ENCODE results near the gene SLC27A1. TPM values are rescaled to one million over a fixed set of nuclear protein-coding genes. Genes with fewer than 3 reads are reported as not detected.
"Not testable (repeated sequence)": the region's sequence is repeated elsewhere in the genome, so short reads cannot be mapped to it uniquely, and the experiment has no call there.

SLC27A1 gene
- polyA plus RNA-seq, 12 donors = 9.5 to 25.9 (median 16.4) TPM; not detected in 1

- DNase-seq = no peak
Measured at GRCh38 chr19:17455308-17456123, 14.8 kb upstream of the SLC27A1 start.

GRCh38 chr19:17456127-17456526 lies 14.2 kb upstream of the SLC27A1 start:
- DNase-seq = no peak

- DNase-seq = no peak
Measured at GRCh38 chr19:17457616-17458015, 12.7 kb upstream of the SLC27A1 start.

DNA sequence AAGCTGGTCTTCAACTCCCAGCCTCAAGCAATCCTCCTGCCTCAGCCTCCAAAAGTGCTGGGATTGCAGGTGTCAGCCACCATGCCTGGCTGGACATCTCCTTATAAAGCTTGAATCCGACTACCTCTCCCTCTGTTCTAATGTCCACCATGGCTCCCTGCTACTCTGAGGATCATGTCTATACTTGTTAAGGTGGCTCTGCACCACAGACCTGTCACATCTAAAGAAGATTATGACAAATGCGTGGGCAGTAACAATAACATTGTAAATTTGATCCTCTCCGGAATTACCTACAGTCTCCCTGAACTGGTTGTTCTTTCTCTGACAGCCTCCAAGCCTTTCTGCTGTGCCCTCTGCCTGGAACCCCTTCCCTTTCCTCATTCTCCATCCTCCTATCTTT lies 11.4 kb upstream of the SLC27A1 start:
- no peak for DNase-seq

DNA sequence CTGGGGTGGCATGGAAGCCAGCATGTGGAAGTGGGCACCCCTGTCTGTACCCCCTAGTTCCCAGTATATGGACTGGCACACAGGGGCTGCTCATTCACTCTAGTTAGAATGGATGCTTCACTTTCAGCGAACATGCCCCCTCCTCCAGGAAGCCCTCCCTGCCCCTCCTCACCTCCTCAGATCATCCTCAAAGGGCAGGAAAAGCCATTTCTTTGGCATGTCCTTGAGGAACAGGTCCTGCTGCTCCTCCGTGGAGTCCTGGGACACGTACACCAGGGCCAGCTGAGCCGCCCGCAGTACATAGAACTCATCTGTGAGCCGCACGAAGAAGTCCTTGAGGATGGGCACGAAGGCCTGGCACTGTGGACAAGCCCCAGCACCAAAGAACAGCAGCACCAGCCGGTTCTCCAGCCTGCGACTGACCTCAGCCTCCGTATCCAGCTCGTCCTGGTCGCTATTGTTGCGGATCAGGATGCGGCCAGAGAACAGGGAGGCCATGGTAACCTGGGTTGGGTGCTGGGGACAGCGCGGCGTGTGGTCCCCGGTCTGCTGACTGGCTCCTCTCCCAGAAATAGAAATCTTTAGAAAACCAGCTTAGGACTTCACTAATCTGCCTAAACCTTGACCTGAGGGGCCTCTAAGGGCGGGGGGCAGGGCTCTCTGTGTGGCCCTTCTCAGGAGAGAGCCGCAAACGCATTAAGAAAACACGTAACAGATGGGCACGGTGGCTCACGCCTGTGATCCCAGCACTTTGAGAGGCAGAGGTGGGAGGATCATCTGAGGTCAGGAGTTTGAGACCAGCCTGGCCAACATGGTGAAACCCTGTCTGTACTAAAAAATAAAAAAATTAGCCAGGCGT lies 9.7 kb upstream of the SLC27A1 start, which contains the start of gene NXNL1:
Gene NXNL1, minus strand, starts transcription at position 555 of the 859 bp plus-strand sequence. Its CDS starts 57 bp downstream, at position 498.
- DNase-seq = no peak

- DNase-seq = no peak
Measured at GRCh38 chr19:17466487-17466850, 3.9 kb upstream of the SLC27A1 start.

GRCh38 chr19:17467471-17468301 lies 2.6 kb upstream of the SLC27A1 start:
- no peak for DNase-seq

DNA sequence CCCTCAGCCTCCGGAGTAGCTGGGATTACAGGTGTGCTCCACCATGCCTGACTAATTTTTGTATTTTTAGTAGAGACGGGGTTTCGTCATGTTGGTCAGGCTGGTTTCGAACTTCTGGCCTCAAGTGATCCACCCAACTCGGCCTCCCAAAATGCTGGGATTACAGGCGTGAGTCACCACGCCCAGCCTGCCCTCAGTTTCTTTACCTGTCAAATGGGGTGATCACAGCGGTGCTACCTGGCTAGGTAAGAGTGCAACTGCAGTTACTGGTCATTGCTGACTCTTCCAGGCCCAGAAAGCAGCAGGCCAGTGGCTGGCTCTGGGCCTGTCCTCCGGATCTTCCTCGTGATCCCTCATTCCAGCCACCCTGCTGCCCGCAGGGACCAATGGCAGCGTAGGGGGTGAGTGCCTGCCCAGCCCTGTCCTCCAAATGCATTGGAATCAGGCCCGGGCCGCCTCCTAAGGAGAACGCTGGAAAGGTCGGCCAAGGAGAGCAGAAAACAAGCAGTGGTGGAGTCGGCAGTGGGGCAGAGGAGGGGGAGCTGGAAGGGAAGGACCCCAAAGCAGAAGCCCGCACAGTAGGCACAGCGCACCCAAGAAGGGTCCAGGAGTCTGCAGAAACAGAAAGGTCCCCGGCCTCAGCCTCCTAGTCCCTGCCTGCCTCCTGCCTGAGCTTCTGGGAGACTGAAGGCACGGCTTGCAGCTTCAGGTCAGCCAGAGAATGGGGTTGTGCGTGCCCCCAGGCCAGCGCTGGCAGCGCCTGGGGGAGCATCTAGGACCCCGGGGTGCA lies 1.8 kb upstream of the SLC27A1 start:
- DNase-seq = no peak

GRCh38 chr19:17469092-17469480 lies 1.2 kb upstream of the SLC27A1 start:
- DNase-seq = no peak

GRCh38 chr19:17469481-17470067 lies 750 bp upstream of the SLC27A1 start:
- DNase-seq = no peak

DNA sequence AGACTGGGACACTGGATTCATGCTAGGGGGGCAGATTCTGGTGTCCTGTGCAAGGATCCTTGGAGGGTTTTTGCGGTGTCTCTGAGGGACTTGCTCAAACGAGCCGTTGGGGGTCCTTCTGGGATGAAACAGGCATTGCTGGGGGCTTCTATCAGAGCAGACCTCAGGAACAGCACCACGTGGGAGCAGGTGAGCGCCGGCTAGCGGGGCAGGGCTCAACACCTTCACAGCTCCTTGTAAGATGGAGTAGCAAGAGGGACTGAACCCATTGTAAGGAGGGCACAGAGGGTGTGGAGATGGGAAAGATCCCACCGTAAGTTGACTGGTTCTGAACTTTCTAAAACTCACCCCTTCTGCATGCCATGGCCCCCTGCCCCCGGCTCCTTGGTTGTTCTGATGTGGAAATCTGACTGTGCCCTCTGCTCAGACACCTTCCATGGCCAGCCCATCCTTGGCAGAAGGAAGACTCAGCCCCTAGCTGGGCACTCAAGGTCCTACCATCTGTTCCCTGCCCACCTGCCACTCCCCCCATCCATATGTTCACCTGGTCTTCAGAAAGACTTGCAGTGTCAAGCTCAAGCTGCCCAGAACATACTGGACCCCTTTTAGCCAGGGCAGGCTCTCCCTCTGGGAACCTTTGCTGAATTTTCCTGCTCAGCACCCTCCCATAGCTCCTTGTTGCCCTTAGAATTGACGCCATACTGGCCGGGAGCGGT lies 1.2 kb downstream of the SLC27A1 start:
- DNase-seq = no peak

DNA sequence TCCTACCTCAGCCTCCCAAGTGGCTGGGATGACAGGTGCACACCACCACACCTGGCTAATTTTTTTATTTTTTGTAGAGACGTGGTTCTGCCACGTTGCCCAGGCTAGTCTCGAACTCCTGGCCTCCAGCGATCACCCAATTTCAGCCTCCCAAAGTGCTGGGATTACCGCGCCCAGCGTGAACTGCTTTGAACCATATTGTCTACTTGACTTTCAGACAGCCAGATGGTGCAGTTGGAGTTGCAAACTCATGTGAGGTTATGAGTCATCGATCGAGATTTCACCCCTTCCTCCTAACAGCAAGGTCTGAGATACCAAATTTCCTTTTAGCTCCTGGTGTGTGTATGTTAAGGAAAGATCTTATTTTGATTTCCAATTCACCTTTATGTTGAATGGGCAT lies 2.7 kb downstream of the SLC27A1 start:
- no peak for DNase-seq

DNA sequence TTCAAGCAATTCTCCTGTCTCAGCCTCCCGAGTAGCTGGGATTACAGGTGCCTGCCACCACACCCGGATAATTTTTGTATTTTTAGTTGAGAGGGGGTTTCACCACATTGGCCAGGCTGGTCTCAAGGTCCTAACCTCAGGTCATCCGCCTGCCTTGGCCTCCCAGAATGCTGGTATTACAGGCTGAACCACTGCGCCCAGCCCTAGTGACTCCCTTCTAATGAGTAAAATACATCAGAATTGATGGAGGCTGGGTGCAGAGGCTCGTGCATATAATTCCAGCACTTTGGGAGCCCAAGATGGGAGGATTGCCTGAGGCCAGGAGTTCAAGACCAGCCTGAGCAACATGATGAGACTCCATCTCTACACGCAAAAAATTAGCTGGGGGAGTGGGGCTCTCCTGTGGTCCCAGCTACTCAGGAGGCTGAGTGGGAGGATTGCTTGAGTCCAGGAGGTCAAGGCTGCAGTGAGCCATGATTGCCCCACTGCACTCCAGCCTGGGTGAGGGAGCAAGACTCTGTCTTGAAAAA lies 4.8 kb downstream of the SLC27A1 start:
- DNase-seq = not testable (repeated sequence)

GRCh38 chr19:17475541-17476115 lies 5.3 kb downstream of the SLC27A1 start:
- no peak for DNase-seq

DNA sequence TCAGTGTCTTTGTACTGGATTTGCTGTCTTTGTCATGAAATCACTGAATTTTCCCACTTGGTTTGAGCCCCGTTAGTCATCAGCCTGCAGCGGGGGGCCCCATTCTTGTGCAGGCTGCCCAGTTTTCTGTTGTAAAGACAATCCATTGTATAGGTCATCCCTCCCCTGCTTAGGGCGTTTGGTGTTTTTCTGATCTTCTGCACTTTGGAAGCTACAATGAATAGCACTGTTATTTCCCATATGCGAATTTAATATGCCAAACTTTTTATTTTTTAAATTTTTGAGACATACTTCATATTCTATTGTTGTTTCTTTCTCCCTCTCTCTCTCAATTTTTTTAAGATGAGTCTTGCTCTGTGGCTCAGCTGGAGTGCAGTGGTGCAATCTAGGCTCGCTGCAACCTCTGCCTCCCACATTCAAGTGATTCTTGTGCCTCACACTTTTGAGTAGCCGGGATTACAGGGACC lies 9.0 kb downstream of the SLC27A1 start:
- DNase-seq = no peak

GRCh38 chr19:17481986-17482385 lies 11.7 kb downstream of the SLC27A1 start:
- DNase-seq = no peak

GRCh38 chr19:17482877-17483604 lies 12.7 kb downstream of the SLC27A1 start:
- DNase-seq = no peak

- no peak for DNase-seq
Measured at GRCh38 chr19:17483605-17484002, 13.3 kb downstream of the SLC27A1 start.
